ENCODE results near the gene PTPRT.

Gene PTPRT

GRCh38 chr20:42113236-42113635 lies 1076.5 kb downstream of the PTPRT start:
- DNase-seq (ENCODE audit: low spot score): no peak

GRCh38 chr20:42112161-42112560 lies 1077.5 kb downstream of the PTPRT start:
- no peak for DNase-seq (ENCODE audit: low spot score)

GRCh38 chr20:42111349-42111748 lies 1078.4 kb downstream of the PTPRT start:
- no peak for DNase-seq (ENCODE audit: low spot score)

- DNase-seq (ENCODE audit: low spot score): no peak
Measured at GRCh38 chr20:42110301-42110700, 1079.4 kb downstream of the PTPRT start.

GRCh38 chr20:42102000-42102399 lies 1087.7 kb downstream of the PTPRT start:
- DNase-seq (ENCODE audit: low spot score): no peak

- DNase-seq (ENCODE audit: low spot score): no peak
Measured at GRCh38 chr20:42100137-42100704, 1089.5 kb downstream of the PTPRT start.

GRCh38 chr20:42099101-42099500 lies 1090.6 kb downstream of the PTPRT start:
- DNase-seq (ENCODE audit: low spot score): no peak

GRCh38 chr20:42098418-42098817 lies 1091.3 kb downstream of the PTPRT start:
- no peak for DNase-seq (ENCODE audit: low spot score)

- no peak for DNase-seq (ENCODE audit: low spot score)
Measured at GRCh38 chr20:42097741-42098140, 1092.0 kb downstream of the PTPRT start.

- DNase-seq (ENCODE audit: low spot score): no peak
Measured at GRCh38 chr20:42095221-42095620, 1094.5 kb downstream of the PTPRT start.

GRCh38 chr20:42093542-42094440 lies 1095.9 kb downstream of the PTPRT start:
- DNase-seq (ENCODE audit: low spot score): no peak

- DNase-seq (ENCODE audit: low spot score): no peak
Measured at GRCh38 chr20:42093041-42093440, 1096.7 kb downstream of the PTPRT start.

- DNase-seq (ENCODE audit: low spot score): no peak
Measured at GRCh38 chr20:42085366-42085765, 1104.3 kb downstream of the PTPRT start.

GRCh38 chr20:42083280-42083679 lies 1106.4 kb downstream of the PTPRT start:
- no peak for DNase-seq (ENCODE audit: low spot score)

- DNase-seq (ENCODE audit: low spot score): no peak
Measured at GRCh38 chr20:42082611-42083010, 1107.1 kb downstream of the PTPRT start.

- no peak for DNase-seq (ENCODE audit: low spot score)
Measured at GRCh38 chr20:42080956-42081355, 1108.8 kb downstream of the PTPRT start.

GRCh38 chr20:42074944-42075343 lies 1114.8 kb downstream of the PTPRT start:
- DNase-seq (ENCODE audit: low spot score): no peak

- no peak for DNase-seq (ENCODE audit: low spot score)
Measured at GRCh38 chr20:42067596-42067995, 1122.1 kb downstream of the PTPRT start.

- no peak for DNase-seq (ENCODE audit: low spot score)
Measured at GRCh38 chr20:42067174-42067573, 1122.5 kb downstream of the PTPRT start.

GRCh38 chr20:42063141-42063540 lies 1126.6 kb downstream of the PTPRT start:
- no peak for DNase-seq (ENCODE audit: low spot score)

- no peak for DNase-seq (ENCODE audit: low spot score)
Measured at GRCh38 chr20:42053350-42053749, 1136.4 kb downstream of the PTPRT start.

- no peak for DNase-seq (ENCODE audit: low spot score)
Measured at GRCh38 chr20:42051921-42052320, 1137.8 kb downstream of the PTPRT start.

- no peak for DNase-seq (ENCODE audit: low spot score)
Measured at GRCh38 chr20:42046371-42047085, 1143.2 kb downstream of the PTPRT start.

Data from germinal center (tissue), 1 donor.